Thymus (tissue), 11 donors: ENCODE measurements around the gene CDH7. TPM values are rescaled to one million over a fixed set of nuclear protein-coding genes. Genes with fewer than 3 reads are reported as not detected.

Experiments used
- DNase-seq, 9 donors: peaks; one replicate each; pipeline ENCODE4 v3.0.0-alpha.2; 2013; ENCODE audit warnings: low spot score in 9 of 9, low read depth in 6 of 9, missing footprints in 1 of 9
- H3K27ac ChIP-seq, 2 donors: one replicate each; pipeline ENCODE4 v1.5.1; 2013; ENCODE audit warnings: control low read depth in 1 of 2, low read depth in 1 of 2, low read length in 1 of 2, mild to moderate bottlenecking in 1 of 2, moderate library complexity in 1 of 2
- H3K27me3 ChIP-seq, 2 donors: one replicate each; pipeline ENCODE4 v1.5.1; 2013; ENCODE audit warnings: low read length in 1 of 2; ENCODE audit not compliant: control insufficient read depth in 2 of 2, insufficient read depth in 1 of 2
- H3K36me3 ChIP-seq, 2 donors: one replicate each; pipeline ENCODE4 v1.5.1; 2013; ENCODE audit warnings: low read length in 1 of 2, mild to moderate bottlenecking in 1 of 2, moderate library complexity in 1 of 2; ENCODE audit not compliant: control insufficient read depth in 2 of 2, insufficient read depth in 2 of 2
- H3K4me1 ChIP-seq, 2 donors: one replicate each; pipeline ENCODE4 v1.5.1; 2013; ENCODE audit warnings: low read length in 2 of 2; ENCODE audit not compliant: control insufficient read depth in 2 of 2, insufficient read depth in 2 of 2
- H3K4me3 ChIP-seq, 2 donors: one replicate each; pipeline ENCODE4 v1.5.1; 2013; ENCODE audit warnings: low read length in 2 of 2, control low read depth in 1 of 2, mild to moderate bottlenecking in 1 of 2
- H3K9me3 ChIP-seq, 2 donors: one replicate each; pipeline ENCODE4 v1.5.1; 2013; ENCODE audit warnings: low read length in 1 of 2, mild to moderate bottlenecking in 1 of 2; ENCODE audit not compliant: control insufficient read depth in 2 of 2, insufficient read depth in 1 of 2
- WGBS: extraction: QIAGEN DNeasy Blood & Tissue Kit; methylation state at CpG from one replicate; pipeline ENCODE4 v1.1.7; 2013; 5-methylcytosine and 5-hydroxymethylcytosine counted together
- polyA plus RNA-seq: library from polyadenylated mRNA; stranded (reverse); fragments of 200-250 nt; gene quantifications from one replicate; pipeline ENCODE4 v1.2.3, GENCODE V29; 2013
- total RNA-seq: library from RNA; stranded (reverse); fragments of 120-200 nt; gene quantifications from one replicate; pipeline ENCODE4 v1.2.4, GENCODE V29; 2013
- donor health status: healthy.

Gene CDH7
- total and polyA plus RNA-seq, 2 donors, result 1.2 to 2.5 TPM

GRCh38 chr18:65792456-65793074 lies 41.8 kb downstream of the CDH7 start:
- H3K4me3 ChIP-seq, result no peak overlapping the region

GRCh38 chr18:65808759-65809158 lies 57.9 kb downstream of the CDH7 start:
- H3K27ac ChIP-seq, result no peak overlapping the region

More at GRCh38 chr18:65792456-65793074, 41.8 kb downstream of the CDH7 start:
- Histone ChIP-seq H3K27ac (no peak overlapping the region), H3K4me1 (no peaks in the 10 kb centered on the region), H3K27me3 (no peaks in the 10 kb centered on the region), H3K9me3 (no peaks in the 10 kb centered on the region), H3K36me3 (no peaks in the 10 kb centered on the region)
- 87% methylated on average over 4 of the region's 4 CpGs for WGBS
- DNase-seq, result no peak

DNA sequence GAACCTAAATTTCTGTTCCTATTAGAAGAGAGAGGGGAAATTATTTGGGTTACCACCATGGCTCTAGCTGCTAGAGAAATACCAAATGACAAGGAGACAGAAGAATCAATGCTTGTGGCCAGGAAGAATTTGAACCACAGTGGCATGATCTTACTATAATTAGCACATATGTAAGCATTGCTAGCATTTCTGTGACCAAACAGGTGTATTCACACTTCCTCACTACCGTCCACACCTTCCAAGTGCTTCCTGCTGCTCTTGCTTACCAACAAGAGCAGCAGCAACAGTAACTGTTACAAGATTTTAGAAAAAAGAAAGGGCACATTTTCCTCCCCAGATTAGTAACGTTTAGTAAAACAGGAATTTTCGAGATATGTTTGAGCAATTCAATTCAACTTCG lies 60.5 kb downstream of the CDH7 start:
- no peaks in the 10 kb centered on the region for H3K9me3 ChIP-seq
- no peaks in the 10 kb centered on the region for H3K36me3 ChIP-seq
- no peak overlapping the region for H3K27ac ChIP-seq
- H3K4me1 ChIP-seq, result no peaks in the 10 kb centered on the region
- H3K4me3 ChIP-seq, result no peak overlapping the region
- DNase-seq, result no peak
- WGBS, result 31% methylated on average over 4 of the region's 4 CpGs
- H3K27me3 ChIP-seq, result no peaks in the 10 kb centered on the region

More at GRCh38 chr18:65808759-65809158, 57.9 kb downstream of the CDH7 start:
- Histone ChIP-seq H3K4me1 (no peaks in the 10 kb centered on the region), H3K27me3 (no peaks in the 10 kb centered on the region), H3K36me3 (no peaks in the 10 kb centered on the region), H3K4me3 (no peak overlapping the region), H3K9me3 (no peaks in the 10 kb centered on the region)
- 88% methylated on average over 6 of the region's 6 CpGs for WGBS
- no peak for DNase-seq

- H3K27ac ChIP-seq, result no peak overlapping the region
- H3K4me3 ChIP-seq, result no peak overlapping the region
- no peaks in the 10 kb centered on the region for H3K27me3 ChIP-seq
- no peaks in the 10 kb centered on the region for H3K4me1 ChIP-seq
- no peaks in the 10 kb centered on the region for H3K9me3 ChIP-seq
- WGBS, result 16% methylated on average over 2 of the region's 2 CpGs
- no peak for DNase-seq
- no peaks in the 10 kb centered on the region for H3K36me3 ChIP-seq
Measured at GRCh38 chr18:65815506-65815905, 64.7 kb downstream of the CDH7 start.

DNA sequence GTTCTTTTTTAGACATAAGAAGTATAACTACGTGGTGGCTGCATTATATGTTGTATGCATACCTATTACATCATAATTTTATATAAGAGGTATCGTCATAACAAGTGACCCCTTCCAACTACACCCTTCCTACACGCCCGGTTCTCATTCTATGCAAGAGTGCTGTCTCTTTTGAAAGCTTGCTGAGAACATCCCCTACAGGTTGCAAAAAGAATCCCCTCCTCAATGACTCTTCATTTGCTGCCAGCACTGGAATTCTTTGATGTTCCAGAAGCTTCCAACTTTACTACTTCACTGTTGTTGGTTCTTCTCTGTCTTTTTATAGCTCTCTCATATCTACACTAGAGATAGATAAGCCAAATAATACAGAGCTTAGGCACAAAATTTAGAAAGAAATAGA lies 66.4 kb downstream of the CDH7 start:
- WGBS, result 81% methylated on average over 4 of the region's 4 CpGs

GRCh38 chr18:65821911-65822310 lies 71.1 kb downstream of the CDH7 start:
- no peaks in the 10 kb centered on the region for H3K4me1 ChIP-seq
- 97% methylated on average over 3 of the region's 3 CpGs for WGBS
- no peak overlapping the region for H3K27ac ChIP-seq
- no peak overlapping the region for H3K4me3 ChIP-seq
- H3K27me3 ChIP-seq, result no peaks in the 10 kb centered on the region
- no peaks in the 10 kb centered on the region for H3K9me3 ChIP-seq
- no peak for DNase-seq
- H3K36me3 ChIP-seq, result no peaks in the 10 kb centered on the region

More for the DNA sequence above, 66.4 kb downstream of the CDH7 start:
- no peaks in the 10 kb centered on the region for H3K4me1 ChIP-seq
- H3K36me3 ChIP-seq, result no peaks in the 10 kb centered on the region
- no peak overlapping the region for H3K4me3 ChIP-seq
- DNase-seq, result no peak
- H3K27me3 ChIP-seq, result no peaks in the 10 kb centered on the region
- no peaks in the 10 kb centered on the region for H3K9me3 ChIP-seq
- no peak overlapping the region for H3K27ac ChIP-seq

- no peak for DNase-seq
- WGBS, result 4% methylated on average over 2 of the region's 2 CpGs
- no peaks in the 10 kb centered on the region for H3K9me3 ChIP-seq
- no peak overlapping the region for H3K4me3 ChIP-seq
- no peaks in the 10 kb centered on the region for H3K4me1 ChIP-seq
- H3K27ac ChIP-seq, result no peak overlapping the region
- no peaks in the 10 kb centered on the region for H3K27me3 ChIP-seq
- no peaks in the 10 kb centered on the region for H3K36me3 ChIP-seq
Measured at GRCh38 chr18:65822826-65823225, 72.0 kb downstream of the CDH7 start.

DNA sequence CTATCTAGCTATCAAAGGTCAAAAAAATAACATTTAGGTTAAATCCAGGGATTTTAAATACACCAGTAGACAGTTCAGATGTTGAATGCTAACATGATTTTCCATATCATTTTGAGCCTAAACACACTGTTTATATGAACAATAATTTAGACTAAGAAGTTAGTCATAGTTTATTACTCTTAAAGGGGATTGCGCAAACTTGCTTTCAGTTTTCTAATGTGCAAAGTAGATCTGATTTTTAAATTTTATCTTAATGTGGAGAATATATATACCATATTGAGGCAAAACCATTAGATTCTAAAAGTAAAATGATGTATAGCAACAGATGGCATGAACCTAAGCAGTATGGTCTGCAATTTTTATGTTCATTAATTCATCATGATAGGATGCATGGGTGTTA lies 76.6 kb downstream of the CDH7 start:
- no peak for DNase-seq
- Histone ChIP-seq H3K4me3 (no peak overlapping the region), H3K27ac (no peak overlapping the region), H3K9me3 (no peaks in the 10 kb centered on the region), H3K27me3 (no peaks in the 10 kb centered on the region), H3K36me3 (no peaks in the 10 kb centered on the region), H3K4me1 (no peaks in the 10 kb centered on the region)
- 100% methylated on average over 1 of the region's 1 CpG for WGBS

DNA sequence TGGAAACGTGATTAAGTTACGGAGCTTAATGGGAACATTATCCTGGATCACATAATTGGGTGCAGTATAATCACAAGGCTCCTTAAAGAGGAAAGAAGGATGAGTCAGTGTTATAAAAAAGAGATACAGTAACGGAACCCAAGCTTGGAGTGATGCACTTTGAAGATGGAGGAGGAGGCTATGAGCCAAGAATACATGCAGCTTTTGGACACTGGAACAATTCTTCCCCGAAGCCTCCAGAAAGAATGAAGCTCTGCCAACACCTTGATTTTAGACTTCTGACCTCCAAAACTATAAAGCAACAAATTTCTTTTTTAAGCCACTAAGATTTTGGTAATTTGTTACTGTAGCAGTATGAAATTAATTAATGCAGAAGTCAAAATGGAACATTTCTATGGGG lies 85.1 kb downstream of the CDH7 start:
- Histone ChIP-seq H3K27ac (no peak overlapping the region), H3K9me3 (no peaks in the 10 kb centered on the region), H3K36me3 (no peaks in the 10 kb centered on the region), H3K27me3 (no peaks in the 10 kb centered on the region), H3K4me1 (no peaks in the 10 kb centered on the region), H3K4me3 (no peak overlapping the region)
- DNase-seq, result no peak
- 92% methylated on average over 4 of the region's 4 CpGs for WGBS
